Loucy (cell line): ENCODE data around the gene CAVIN1.

Source experiments
- H2AFZ ChIP-seq: fragments of 200-600 bp; sonication (generic); 2 replicates; pipeline ENCODE4 v1.6.0; 2016; ENCODE audit warnings: antibody characterized with exemption, mild to moderate bottlenecking, low read length, moderate library complexity
- H3F3A ChIP-seq: fragments of 200-600 bp; 2 replicates; pipeline ENCODE4 v1.6.0; 2016; ENCODE audit warnings: antibody characterized with exemption, low read depth, mild to moderate bottlenecking
- H3K27me3 ChIP-seq: fragments of 200-600 bp; sonication (generic); 2 replicates; pipeline ENCODE4 v1.6.1; 2014; ENCODE audit warnings: low read length, mild to moderate bottlenecking; ENCODE audit not compliant: insufficient read depth, poor library complexity, severe bottlenecking
- H3K36me3 ChIP-seq: fragments of 200-600 bp; sonication (generic); 2 replicates; pipeline ENCODE4 v1.6.1; 2016; ENCODE audit warnings: low read length; ENCODE audit not compliant: insufficient read depth
- H3K4me1 ChIP-seq: fragments of 200-600 bp; sonication (generic); 2 replicates; pipeline ENCODE4 v1.5.1; 2014; ENCODE audit warnings: low read length, mild to moderate bottlenecking; ENCODE audit not compliant: insufficient read depth, poor library complexity, severe bottlenecking
- H3K4me2 ChIP-seq: fragments of 200-600 bp; sonication (generic); 2 replicates; pipeline ENCODE4 v1.6.0; 2014; ENCODE audit warnings: antibody characterized with exemption, low read length, low read depth, mild to moderate bottlenecking; ENCODE audit not compliant: poor library complexity, severe bottlenecking
- H3K4me3 ChIP-seq: fragments of 200-600 bp; sonication (generic); 2 replicates; pipeline ENCODE4 v1.5.1; 2014; ENCODE audit warnings: low read length, mild to moderate bottlenecking, mixed read lengths; ENCODE audit not compliant: poor library complexity, severe bottlenecking
- H3K79me2 ChIP-seq: fragments of 200-600 bp; sonication (generic); 2 replicates; pipeline ENCODE4 v1.6.1; 2014; ENCODE audit warnings: low read length; ENCODE audit not compliant: insufficient read depth
- H3K9ac ChIP-seq: fragments of 200-600 bp; sonication (generic); 2 replicates; pipeline ENCODE4 v1.6.0; 2014; ENCODE audit warnings: mild to moderate bottlenecking, low read depth, low read length, moderate library complexity; ENCODE audit not compliant: poor library complexity, severe bottlenecking
- H3K9me2 ChIP-seq: fragments of 200-600 bp; sonication (generic); replicated peaks from 2 replicates; pipeline ENCODE4 v1.6.1; 2016; ENCODE audit warnings: low read depth, low read length, mixed read lengths
- H3K9me3 ChIP-seq: fragments of 200-600 bp; sonication (generic); 2 replicates; pipeline ENCODE4 v1.6.1; 2014; ENCODE audit warnings: mild to moderate bottlenecking, antibody characterized with exemption, low read length, low read depth; ENCODE audit not compliant: insufficient read depth
- H4K20me1 ChIP-seq: fragments of 200-600 bp; sonication (generic); 2 replicates; pipeline ENCODE4 v1.6.0; 2014; ENCODE audit warnings: antibody characterized with exemption, low read length, mild to moderate bottlenecking; ENCODE audit not compliant: insufficient read depth, poor library complexity, severe bottlenecking
- CTCF ChIP-seq: fragments of 200-600 bp; sonication (generic); conservative IDR thresholded peaks from 2 replicates; pipeline ENCODE4 v1.5.1; 2014; ENCODE audit warnings: mild to moderate bottlenecking, antibody characterized with exemption, low read length
- EZH2phosphoT487 ChIP-seq: fragments of 200-600 bp; IDR thresholded peaks from 2 replicates; pipeline ENCODE4 v1.6.1; 2018; ENCODE audit warnings: antibody characterized with exemption, mild to moderate bottlenecking, moderate library complexity, borderline replicate concordance

The CAVIN1 gene

GRCh38 chr17:42424991-42425610 lies 2.0 kb upstream of the CAVIN1 start:
- H3K4me1 ChIP-seq: no peaks in the 10 kb centered on the region
- no peaks in the 10 kb centered on the region for H3K27me3 ChIP-seq
- H3K9me2 ChIP-seq: no peaks in the 10 kb centered on the region
- no peaks in the 10 kb centered on the region for H3K9me3 ChIP-seq
- no peak for TF ChIP-seq EZH2phosphoT487
- TF ChIP-seq CTCF: no peak
- no peak overlapping the region for H3K4me3 ChIP-seq
- no peaks in the 10 kb centered on the region for H4K20me1 ChIP-seq
- H3K79me2 ChIP-seq: no peaks in the 10 kb centered on the region
- H3K4me2 ChIP-seq: no peak overlapping the region
- no peaks in the 10 kb centered on the region for H3K36me3 ChIP-seq
- no peak overlapping the region for H3K9ac ChIP-seq
- no peak overlapping the region for H2AFZ ChIP-seq
- H3F3A ChIP-seq: no peaks in the 10 kb centered on the region

- TF ChIP-seq EZH2phosphoT487: no peak
- TF ChIP-seq CTCF: no peak
- Histone ChIP-seq H3K9me2 (no peaks in the 10 kb centered on the region), H3K79me2 (no peaks in the 10 kb centered on the region), H3K4me2 (no peak overlapping the region), H2AFZ (no peak overlapping the region), H3K4me1 (no peaks in the 10 kb centered on the region), H4K20me1 (no peaks in the 10 kb centered on the region), H3K36me3 (no peaks in the 10 kb centered on the region), H3K9ac (no peak overlapping the region), H3K4me3 (no peak overlapping the region), H3K9me3 (no peaks in the 10 kb centered on the region), H3F3A (no peaks in the 10 kb centered on the region), H3K27me3 (no peaks in the 10 kb centered on the region)
Measured at GRCh38 chr17:42423766-42424165, 710 bp upstream of the CAVIN1 start.

GRCh38 chr17:42422412-42422957 lies 571 bp downstream of the CAVIN1 start:
- Histone ChIP-seq H2AFZ (no peak overlapping the region), H3K79me2 (no peaks in the 10 kb centered on the region)

More at GRCh38 chr17:42422412-42422957, 571 bp downstream of the CAVIN1 start:
- Histone ChIP-seq H3K9me3 (no peaks in the 10 kb centered on the region), H3K4me3 (no peak overlapping the region), H3K4me2 (no peak overlapping the region), H3K4me1 (no peaks in the 10 kb centered on the region), H3F3A (no peaks in the 10 kb centered on the region), H3K9me2 (no peaks in the 10 kb centered on the region), H3K36me3 (no peaks in the 10 kb centered on the region), H3K27me3 (no peaks in the 10 kb centered on the region), H4K20me1 (no peaks in the 10 kb centered on the region), H3K9ac (no peak overlapping the region)
- TF ChIP-seq EZH2phosphoT487: no peak
